Mesendoderm (in vitro differentiated cells): ENCODE data around the gene PQBP1.

ENCODE experiments used
- DNase-seq: peaks from one replicate; pipeline ENCODE4 v3.0.0; 2013
- H2AK5ac ChIP-seq: 2 replicates; pipeline ENCODE4 v1.6.1; 2013; ENCODE audit warnings: low read length, inconsistent platforms
- H2BK120ac ChIP-seq: 2 replicates; pipeline ENCODE4 v1.6.1; 2013; ENCODE audit warnings: low read depth, mild to moderate bottlenecking, low read length, moderate library complexity, mixed read lengths
- H2BK15ac ChIP-seq: replicated peaks from 2 replicates; pipeline ENCODE4 v1.6.1; 2013; ENCODE audit warnings: low read depth, mild to moderate bottlenecking, moderate library complexity
- H2BK5ac ChIP-seq: 2 replicates; pipeline ENCODE4 v1.6.1; 2013; ENCODE audit warnings: low read length, inconsistent platforms
- H3K18ac ChIP-seq: 2 replicates; pipeline ENCODE4 v1.6.1; 2013; ENCODE audit warnings: mild to moderate bottlenecking, low read length, mixed read lengths
- H3K23ac ChIP-seq: one replicate; pipeline ENCODE4 v1.6.1; 2013; ENCODE audit warnings: low read length
- H3K27ac ChIP-seq: 2 replicates; pipeline ENCODE4 v1.5.1; 2013; ENCODE audit warnings: low read depth, mild to moderate bottlenecking, inconsistent platforms, low read length, moderate library complexity
- H3K27me3 ChIP-seq: 2 replicates; pipeline ENCODE4 v1.6.1; 2013; ENCODE audit warnings: low read length, control low read depth, mild to moderate bottlenecking, inconsistent platforms; ENCODE audit not compliant: insufficient read depth, poor library complexity
- H3K36me3 ChIP-seq: 2 replicates; pipeline ENCODE4 v1.6.1; 2013; ENCODE audit warnings: low read length, inconsistent platforms; ENCODE audit not compliant: control insufficient read depth, insufficient read depth
- H3K4ac ChIP-seq: one replicate; pipeline ENCODE4 v1.6.1; 2013; ENCODE audit warnings: low read depth, mild to moderate bottlenecking, low read length, moderate library complexity
- H3K4me1 ChIP-seq: 2 replicates; pipeline ENCODE4 v1.6.1; 2013; ENCODE audit warnings: low read depth, low read length, inconsistent platforms; ENCODE audit not compliant: control insufficient read depth
- H3K4me2 ChIP-seq: 2 replicates; pipeline ENCODE4 v1.6.1; 2013; ENCODE audit warnings: low read length
- H3K4me3 ChIP-seq: 2 replicates; pipeline ENCODE4 v1.5.1; 2013; ENCODE audit warnings: mild to moderate bottlenecking, low read length
- H3K56ac ChIP-seq: one replicate; pipeline ENCODE4 v1.6.1; 2013; ENCODE audit warnings: low read length
- H3K79me1 ChIP-seq: 2 replicates; pipeline ENCODE4 v1.6.1; 2013; ENCODE audit warnings: low read length, inconsistent platforms
- H3K79me2 ChIP-seq: 2 replicates; pipeline ENCODE4 v1.6.1; 2013; ENCODE audit warnings: mild to moderate bottlenecking, low read length; ENCODE audit not compliant: control insufficient read depth, insufficient read depth
- H3K9ac ChIP-seq: 2 replicates; pipeline ENCODE4 v1.6.1; 2013; ENCODE audit warnings: low read length, inconsistent platforms
- H4K5ac ChIP-seq: one replicate; pipeline ENCODE4 v1.6.1; 2013; ENCODE audit warnings: low read length
- H4K8ac ChIP-seq: one replicate; pipeline ENCODE4 v1.6.1; 2013; ENCODE audit warnings: low read depth, mild to moderate bottlenecking, control low read depth, low read length, moderate library complexity
- WGBS: extraction: QIAGEN DNeasy Blood & Tissue Kit; methylation state at CpG from one replicate; pipeline ENCODE4 v1.1.7; 2013; ENCODE audit warnings: low lambda C conversion rate, missing lambda C conversion rate; ENCODE audit not compliant: insufficient coverage; ENCODE audit errors: extremely low coverage; 5-methylcytosine and 5-hydroxymethylcytosine counted together

PQBP1 gene

DNA sequence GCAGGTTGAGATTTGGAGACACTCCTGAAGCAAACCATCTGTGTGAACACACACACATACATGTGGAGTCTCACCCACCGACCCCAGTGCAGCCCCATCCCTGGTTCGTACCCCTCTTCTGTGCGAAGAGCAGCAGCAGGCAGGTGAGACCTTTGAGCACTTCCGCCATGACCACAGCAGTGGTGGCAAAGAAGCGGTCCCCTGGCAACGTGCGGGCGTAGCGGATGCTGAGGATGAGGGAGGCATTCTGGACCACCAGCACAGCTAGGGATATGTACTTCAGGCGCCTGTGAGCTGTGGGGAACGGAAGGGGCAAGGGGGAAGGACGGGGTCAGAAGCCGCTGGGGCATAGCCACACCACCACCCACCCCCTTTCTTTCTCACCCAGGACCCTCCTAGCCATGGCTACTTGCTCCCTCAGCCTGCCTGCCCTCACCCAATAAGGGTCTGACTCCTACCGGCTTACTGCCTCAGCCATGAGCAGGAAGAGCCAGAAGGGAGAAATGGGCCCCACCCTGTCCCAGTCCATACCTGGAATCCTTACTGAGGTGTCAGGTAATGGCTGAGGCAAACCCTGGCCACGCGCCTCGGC, 12.1 kb downstream of the PQBP1 start:
- Histone ChIP-seq H3K4me2 (no peak overlapping the region), H3K4me3 (no peak overlapping the region), H3K56ac (no peak overlapping the region), H2BK5ac (no peak overlapping the region), H3K27me3 (no peaks in the 10 kb centered on the region), H3K27ac (no peak overlapping the region), H3K79me2 (peaks cover 6% of the 10 kb centered on the region), H2AK5ac (no peak overlapping the region), H4K8ac (no peak overlapping the region), H3K79me1 (no peaks in the 10 kb centered on the region), H3K36me3 (no peaks in the 10 kb centered on the region), H3K9ac (no peak overlapping the region), H3K4ac (no peak overlapping the region), H3K18ac (no peak overlapping the region), H4K5ac (no peak overlapping the region), H2BK15ac (no peak overlapping the region), H3K23ac (no peak overlapping the region), H3K4me1 (no peaks in the 10 kb centered on the region), H2BK120ac (no peak overlapping the region)
- no peak for DNase-seq
- WGBS: no CpG with 5 or more reads among the region's 17 CpGs

DNA sequence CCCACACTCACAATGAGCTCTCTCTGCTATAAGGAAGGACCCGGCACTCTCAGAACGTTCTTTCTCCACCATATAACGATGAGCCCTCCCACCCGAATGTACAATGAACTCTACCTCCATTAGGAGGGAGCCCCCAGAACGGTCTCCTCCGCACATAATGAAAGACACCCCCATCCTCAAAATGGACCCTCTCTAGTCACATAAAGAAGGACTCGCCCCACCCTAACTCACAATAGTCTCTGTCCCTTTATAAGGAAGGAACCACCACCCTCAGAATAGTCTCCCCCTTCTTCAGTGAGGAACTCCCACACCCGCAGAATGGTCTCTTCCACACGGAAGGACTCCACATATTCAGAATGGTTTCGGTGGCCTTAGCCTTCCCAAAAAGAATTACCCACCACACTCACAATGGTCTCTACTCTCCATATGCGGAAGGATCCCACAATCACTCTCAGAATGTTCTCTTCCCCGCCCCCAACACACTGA, 13.2 kb downstream of the PQBP1 start:
- Histone ChIP-seq H3K18ac (no peak overlapping the region), H3K4me3 (peak overlapping the region; percentile 70), H2BK120ac (no peak overlapping the region), H2AK5ac (no peak overlapping the region), H3K4me1 (no peaks in the 10 kb centered on the region), H2BK15ac (no peak overlapping the region), H3K4ac (no peak overlapping the region), H4K8ac (no peak overlapping the region), H3K36me3 (no peaks in the 10 kb centered on the region), H3K27ac (no peak overlapping the region), H2BK5ac (no peak overlapping the region), H3K56ac (peak overlapping the region; percentile 87), H3K27me3 (no peaks in the 10 kb centered on the region), H3K9ac (peak overlapping the region; percentile 77), H4K5ac (no peak overlapping the region), H3K79me2 (peaks cover 6% of the 10 kb centered on the region), H3K79me1 (no peaks in the 10 kb centered on the region), H3K23ac (no peak overlapping the region), H3K4me2 (peak overlapping the region; percentile 57)
- WGBS: no CpG with 5 or more reads among the region's 12 CpGs
- peak; percentile 49 for DNase-seq

- H2AK5ac ChIP-seq: no peak within 1 kb of the TSS
- H3K4me2 ChIP-seq: peak within 1 kb of the TSS; percentile 57
- no peak within 1 kb of the TSS for H3K18ac ChIP-seq
- H3K27me3 ChIP-seq: no peaks in the 10 kb centered on the region
- no peak within 1 kb of the TSS for H2BK5ac ChIP-seq
- no peak within 1 kb of the TSS for H4K5ac ChIP-seq
- peak within 1 kb of the TSS; percentile 70 for H3K4me3 ChIP-seq
- no peak within 1 kb of the TSS for H2BK15ac ChIP-seq
- H3K9ac ChIP-seq: peak within 1 kb of the TSS; percentile 77
- no peak within 1 kb of the TSS for H3K4ac ChIP-seq
- peak within 1 kb of the TSS; percentile 87 for H3K56ac ChIP-seq
- peak; percentile 93 for DNase-seq
- no peaks in the 10 kb centered on the region for H3K36me3 ChIP-seq
- H2BK120ac ChIP-seq: no peak within 1 kb of the TSS
- H3K27ac ChIP-seq: peak within 1 kb of the TSS; percentile 70
- H3K79me2 ChIP-seq: peaks cover 6% of the 10 kb centered on the region
- H4K8ac ChIP-seq: no peak within 1 kb of the TSS
- no CpG with 5 or more reads among the region's 60 CpGs for WGBS
- H3K4me1 ChIP-seq: no peaks in the 10 kb centered on the region
- H3K79me1 ChIP-seq: no peaks in the 10 kb centered on the region
- H3K23ac ChIP-seq: no peak within 1 kb of the TSS
These were observed 13.9 kb downstream of the PQBP1 start, which contains the start of gene SLC35A2 for GRCh38 chrX:48911412-48912182. TSS of gene SLC35A2 (minus strand) at chrX:48911646. CDS start at chrX:48911636, 10 bp downstream.

DNA sequence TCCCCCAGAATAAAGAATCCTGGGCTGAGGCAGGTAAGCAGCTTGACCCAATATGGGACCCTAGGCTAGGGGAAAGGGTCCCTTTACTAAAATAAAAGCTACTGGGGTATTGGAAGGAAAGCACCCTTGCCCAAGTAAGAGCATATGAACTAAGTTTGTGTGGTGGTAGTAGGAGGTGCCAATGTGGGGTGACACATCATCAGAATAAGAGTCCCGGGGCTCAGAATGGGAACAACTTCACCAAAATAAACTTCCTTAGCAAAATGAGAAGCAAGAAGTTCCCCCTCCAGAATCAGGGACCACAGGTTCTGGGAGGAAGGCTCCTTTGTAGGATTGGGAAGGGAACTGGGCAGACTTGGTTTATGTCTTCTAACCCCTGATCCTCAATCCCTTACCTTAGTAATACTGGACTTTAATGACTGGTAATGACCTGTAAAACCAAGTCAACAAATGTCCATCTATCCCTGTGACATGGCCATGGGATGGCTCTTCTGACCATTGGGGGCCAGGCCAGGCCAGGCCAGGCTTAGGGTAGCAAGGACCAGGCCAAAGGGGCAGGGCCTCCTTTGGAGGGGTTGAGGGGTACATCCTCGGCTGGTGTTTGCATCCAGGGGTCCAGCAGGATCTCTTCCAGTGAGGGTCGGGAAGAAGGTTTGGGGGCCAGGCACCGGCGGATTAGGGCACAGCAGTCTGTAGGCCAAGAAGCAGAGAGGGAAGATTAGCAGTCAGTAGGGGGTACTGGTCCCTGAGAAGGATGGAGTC, 16.1 kb downstream of the PQBP1 start:
- H2BK5ac ChIP-seq: no peak overlapping the region
- no peaks in the 10 kb centered on the region for H3K27me3 ChIP-seq
- H4K8ac ChIP-seq: no peak overlapping the region
- no peak overlapping the region for H3K4ac ChIP-seq
- no peaks in the 10 kb centered on the region for H3K79me1 ChIP-seq
- no peak overlapping the region for H3K27ac ChIP-seq
- H4K5ac ChIP-seq: no peak overlapping the region
- no CpG with 5 or more reads among the region's 5 CpGs for WGBS
- H2BK120ac ChIP-seq: no peak overlapping the region
- H3K4me2 ChIP-seq: no peak overlapping the region
- H2BK15ac ChIP-seq: no peak overlapping the region
- H3K79me2 ChIP-seq: peaks cover 21% of the 10 kb centered on the region
- no peak overlapping the region for H3K23ac ChIP-seq
- no peak overlapping the region for H2AK5ac ChIP-seq
- no peak overlapping the region for H3K9ac ChIP-seq
- no peaks in the 10 kb centered on the region for H3K36me3 ChIP-seq
- no peak overlapping the region for H3K18ac ChIP-seq
- H3K4me3 ChIP-seq: no peak overlapping the region
- H3K56ac ChIP-seq: no peak overlapping the region
- no peak for DNase-seq
- H3K4me1 ChIP-seq: no peaks in the 10 kb centered on the region

DNA sequence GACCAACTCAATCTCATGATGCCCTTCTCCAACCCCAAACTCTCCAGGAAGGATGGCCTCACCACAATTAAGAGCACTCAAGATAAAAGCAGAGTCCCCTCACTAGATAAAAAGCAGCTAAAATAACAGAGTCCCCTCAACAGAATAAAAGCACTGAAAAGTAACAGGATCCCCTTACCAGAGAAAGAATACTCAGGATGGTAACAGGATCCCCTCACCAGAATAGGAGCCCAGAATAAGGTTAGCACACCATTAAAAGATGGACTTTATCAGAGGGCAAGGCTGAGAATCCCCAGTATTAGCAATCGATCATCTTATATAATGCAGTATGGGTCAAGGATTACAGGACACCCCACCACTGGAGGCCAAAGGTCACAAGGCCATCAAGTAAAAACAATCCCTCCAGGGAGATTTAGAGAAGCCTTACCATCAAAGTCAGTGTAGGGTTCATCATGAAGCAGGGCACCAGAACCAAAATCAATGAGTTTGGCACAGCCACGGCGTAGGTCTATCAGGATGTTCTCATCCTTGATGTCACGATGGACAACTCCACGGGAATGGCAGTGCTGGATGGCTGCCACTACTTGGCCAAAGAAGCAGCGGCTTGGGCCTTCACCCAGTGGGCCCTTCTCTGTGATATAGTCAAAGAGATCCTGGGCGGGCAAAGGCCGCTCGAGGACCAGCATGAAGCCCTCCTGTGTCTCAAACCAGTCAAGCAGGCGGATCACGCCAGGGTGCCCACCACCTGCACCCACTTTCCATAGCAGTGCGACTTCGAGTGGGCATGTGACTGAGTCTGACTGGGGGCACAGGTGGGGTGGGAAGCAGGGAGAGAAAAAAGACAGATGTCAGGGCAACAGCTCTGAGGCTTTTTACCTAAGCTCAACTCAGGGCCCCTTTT, 17.1 kb downstream of the PQBP1 start:
- no peak overlapping the region for H2BK5ac ChIP-seq
- H2BK120ac ChIP-seq: no peak overlapping the region
- no peak for DNase-seq
- no peak overlapping the region for H3K27ac ChIP-seq
- no peak overlapping the region for H4K8ac ChIP-seq
- no peak overlapping the region for H4K5ac ChIP-seq
- no peaks in the 10 kb centered on the region for H3K36me3 ChIP-seq
- no peak overlapping the region for H2BK15ac ChIP-seq
- no peak overlapping the region for H3K4me3 ChIP-seq
- H2AK5ac ChIP-seq: no peak overlapping the region
- no peak overlapping the region for H3K9ac ChIP-seq
- no CpG with 5 or more reads among the region's 13 CpGs for WGBS
- peaks cover 21% of the 10 kb centered on the region for H3K79me2 ChIP-seq
- no peaks in the 10 kb centered on the region for H3K27me3 ChIP-seq
- no peaks in the 10 kb centered on the region for H3K79me1 ChIP-seq
- H3K4ac ChIP-seq: no peak overlapping the region
- no peak overlapping the region for H3K23ac ChIP-seq
- H3K18ac ChIP-seq: no peak overlapping the region
- H3K56ac ChIP-seq: no peak overlapping the region
- no peak overlapping the region for H3K4me2 ChIP-seq
- peaks cover under 1% of the 10 kb centered on the region for H3K4me1 ChIP-seq
